Measurements from ENCODE around the gene KIFAP3.

- TF ChIP-seq SP1 (IDR thresholded peaks at IDR 0.05), result no peak
- no peak for TF ChIP-seq PKNOX1 (IDR thresholded peaks at IDR 0.05)
- no peak for TF ChIP-seq TARDBP (IDR thresholded peaks at IDR 0.05)
- no peak for TF ChIP-seq SUZ12 (IDR thresholded peaks at IDR 0.05)
- no peak for TF ChIP-seq LEF1 (IDR thresholded peaks at IDR 0.05; ENCODE audit: borderline replicate concordance)
- no peak for TF ChIP-seq FOXA1 (IDR thresholded peaks at IDR 0.05)
- no peak for TF ChIP-seq L3MBTL2 (conservative IDR thresholded peaks at IDR 0.05)
- TF ChIP-seq CTBP1 (IDR thresholded peaks at IDR 0.05; ENCODE audit: borderline replicate concordance), result no peak
- TF ChIP-seq ELF4 (IDR thresholded peaks at IDR 0.05), result no peak
- TF ChIP-seq BHLHE40 (IDR thresholded peaks at IDR 0.05; ENCODE audit: borderline replicate concordance), result no peak
- no peak for TF ChIP-seq FOXM1 (IDR thresholded peaks at IDR 0.05; ENCODE audit: borderline replicate concordance)
- no peak for TF ChIP-seq ARNT (IDR thresholded peaks at IDR 0.05)
- TF ChIP-seq ZNF384 (IDR thresholded peaks at IDR 0.05), result no peak
Measured at GRCh38 chr1:169921080-169921479, 153.4 kb downstream of the KIFAP3 start.
